ENCODE measurements around the gene SPG7.

The SPG7 gene

DNA sequence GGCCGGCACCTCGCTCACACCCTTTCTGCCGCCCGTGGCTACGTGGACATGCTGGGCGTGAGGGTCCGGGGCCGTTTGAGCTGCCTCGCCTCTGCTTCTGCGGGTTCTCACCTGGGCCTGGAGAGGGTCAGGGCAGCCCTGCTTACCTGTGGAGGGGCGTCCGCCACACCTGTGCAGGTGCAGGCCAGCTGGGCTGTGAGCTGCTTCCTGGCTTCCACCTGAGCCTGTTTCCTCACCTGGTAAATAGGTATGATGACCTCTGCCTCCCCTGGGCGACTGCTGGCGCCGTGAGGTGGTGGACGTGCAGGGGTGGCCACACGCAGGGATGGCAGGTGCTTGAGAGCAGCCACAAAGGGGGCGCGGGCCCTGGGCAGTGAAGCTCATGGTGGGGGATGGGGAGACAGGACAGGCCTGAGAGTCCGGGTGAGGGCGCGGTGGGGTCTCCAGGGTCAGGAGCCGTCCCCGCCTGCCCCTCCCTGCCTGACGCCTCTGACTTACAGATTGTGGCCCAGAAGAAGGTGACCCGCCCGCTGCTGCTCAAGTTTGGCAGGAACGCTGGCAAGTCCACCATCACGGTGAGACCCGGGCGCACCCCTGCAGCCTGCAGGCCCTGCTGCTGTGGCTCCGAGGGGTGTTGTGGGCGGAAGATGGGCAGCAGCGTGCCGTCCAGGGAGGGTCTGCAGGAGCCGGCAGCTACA is 75.1 kb downstream of the SPG7 start:
- Histone ChIP-seq H3K4me1 (ENCODE audit: insufficient read depth, low read length) (no peaks in the 10 kb centered on the region), H4K20me1 (ENCODE audit: insufficient read depth, low read length) (no peaks in the 10 kb centered on the region), H3K27me3 (ENCODE audit: insufficient read depth, low read length, poor library complexity) (no peaks in the 10 kb centered on the region), H3K36me3 (ENCODE audit: insufficient read depth, low read length) (peaks cover 29% of the 10 kb centered on the region), H3K79me2 (ENCODE audit: insufficient read depth, low read length) (no peaks in the 10 kb centered on the region), H3K9me3 (ENCODE audit: insufficient read depth, low read length, severe bottlenecking) (peaks cover 21% of the 10 kb centered on the region), H2AFZ (ENCODE audit: low read depth, low read length) (no peak overlapping the region), H3K4me2 (ENCODE audit: insufficient read depth, low read length) (no peak overlapping the region), H3K4me3 (ENCODE audit: low read depth in 1 of 2, low read length in 2 of 2) (no peak overlapping the region), H3K9ac (ENCODE audit: low read depth, low read length) (no peak overlapping the region), H3K27ac (ENCODE audit: low read length) (no peak overlapping the region)
- DNase-seq: no peak
- no peak for TF ChIP-seq EZH2 (IDR thresholded peaks at IDR 0.05; ENCODE audit: borderline replicate concordance, low read depth, low read length, severe bottlenecking)
- TF ChIP-seq, protein P1, sequence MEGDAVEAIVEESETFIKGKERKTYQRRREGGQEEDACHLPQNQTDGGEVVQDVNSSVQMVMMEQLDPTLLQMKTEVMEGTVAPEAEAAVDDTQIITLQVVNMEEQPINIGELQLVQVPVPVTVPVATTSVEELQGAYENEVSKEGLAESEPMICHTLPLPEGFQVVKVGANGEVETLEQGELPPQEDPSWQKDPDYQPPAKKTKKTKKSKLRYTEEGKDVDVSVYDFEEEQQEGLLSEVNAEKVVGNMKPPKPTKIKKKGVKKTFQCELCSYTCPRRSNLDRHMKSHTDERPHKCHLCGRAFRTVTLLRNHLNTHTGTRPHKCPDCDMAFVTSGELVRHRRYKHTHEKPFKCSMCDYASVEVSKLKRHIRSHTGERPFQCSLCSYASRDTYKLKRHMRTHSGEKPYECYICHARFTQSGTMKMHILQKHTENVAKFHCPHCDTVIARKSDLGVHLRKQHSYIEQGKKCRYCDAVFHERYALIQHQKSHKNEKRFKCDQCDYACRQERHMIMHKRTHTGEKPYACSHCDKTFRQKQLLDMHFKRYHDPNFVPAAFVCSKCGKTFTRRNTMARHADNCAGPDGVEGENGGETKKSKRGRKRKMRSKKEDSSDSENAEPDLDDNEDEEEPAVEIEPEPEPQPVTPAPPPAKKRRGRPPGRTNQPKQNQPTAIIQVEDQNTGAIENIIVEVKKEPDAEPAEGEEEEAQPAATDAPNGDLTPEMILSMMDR (IDR thresholded peaks at IDR 0.05; ENCODE audit: borderline replicate concordance, extremely low read depth, low read length, poor library complexity, severe bottlenecking): no peak
- no peak for ATAC-seq (ENCODE audit: insufficient read depth, low read depth)

DNA sequence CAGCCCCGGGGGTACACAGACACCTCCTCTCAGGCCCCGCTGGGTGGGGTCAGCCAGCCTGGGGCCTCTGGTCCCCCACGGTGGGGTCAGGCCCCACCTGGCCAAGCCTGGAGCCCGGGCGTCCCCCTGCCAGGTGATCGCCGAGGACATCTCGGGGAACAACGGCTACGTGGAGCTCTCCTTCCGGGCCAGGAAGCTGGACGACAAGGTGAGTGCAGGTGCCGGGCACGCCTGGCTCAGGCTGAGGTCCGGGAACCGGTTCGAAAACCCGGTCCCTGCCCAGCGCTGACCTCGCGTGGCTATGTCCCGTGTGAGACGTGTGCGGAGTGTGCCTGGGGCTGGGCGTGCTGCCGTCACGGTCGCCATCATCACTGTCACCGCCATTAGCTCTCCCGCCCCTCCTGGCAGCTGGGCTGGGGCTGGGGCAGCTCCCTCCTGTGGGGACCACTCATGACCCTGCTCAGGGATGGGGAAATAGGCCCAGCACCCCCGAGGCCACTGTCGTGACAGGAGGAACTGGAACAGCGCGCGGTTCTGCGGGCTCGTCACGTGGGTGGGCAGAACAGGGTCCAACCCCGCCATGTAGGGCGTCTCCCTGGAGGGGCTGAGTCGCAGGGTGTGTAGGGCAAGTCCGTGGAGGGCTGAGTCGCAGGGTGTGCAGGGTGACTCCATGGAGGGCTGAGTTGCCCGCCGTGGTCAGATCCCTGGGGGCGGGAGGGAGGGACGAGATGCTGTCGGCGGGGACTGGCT is 75.9 kb downstream of the SPG7 start:
- Histone ChIP-seq H3K27ac (ENCODE audit: low read length) (no peak overlapping the region), H3K79me2 (ENCODE audit: insufficient read depth, low read length) (no peaks in the 10 kb centered on the region), H2AFZ (ENCODE audit: low read depth, low read length) (no peak overlapping the region), H3K9me3 (ENCODE audit: insufficient read depth, low read length, severe bottlenecking) (peaks cover 26% of the 10 kb centered on the region), H4K20me1 (ENCODE audit: insufficient read depth, low read length) (no peaks in the 10 kb centered on the region), H3K9ac (ENCODE audit: low read depth, low read length) (no peak overlapping the region), H3K36me3 (ENCODE audit: insufficient read depth, low read length) (peaks cover 34% of the 10 kb centered on the region), H3K4me3 (ENCODE audit: low read depth in 1 of 2, low read length in 2 of 2) (no peak overlapping the region), H3K4me1 (ENCODE audit: insufficient read depth, low read length) (no peaks in the 10 kb centered on the region), H3K4me2 (ENCODE audit: insufficient read depth, low read length) (no peak overlapping the region), H3K27me3 (ENCODE audit: insufficient read depth, low read length, poor library complexity) (no peaks in the 10 kb centered on the region)
- TF ChIP-seq EZH2 (IDR thresholded peaks at IDR 0.05; ENCODE audit: borderline replicate concordance, low read depth, low read length, severe bottlenecking): no peak
- TF ChIP-seq, protein P1 (IDR thresholded peaks at IDR 0.05; ENCODE audit: borderline replicate concordance, extremely low read depth, low read length, poor library complexity, severe bottlenecking): no peak
- DNase-seq (no peak), ATAC-seq (ENCODE audit: insufficient read depth, low read depth) (no peak)

DNA sequence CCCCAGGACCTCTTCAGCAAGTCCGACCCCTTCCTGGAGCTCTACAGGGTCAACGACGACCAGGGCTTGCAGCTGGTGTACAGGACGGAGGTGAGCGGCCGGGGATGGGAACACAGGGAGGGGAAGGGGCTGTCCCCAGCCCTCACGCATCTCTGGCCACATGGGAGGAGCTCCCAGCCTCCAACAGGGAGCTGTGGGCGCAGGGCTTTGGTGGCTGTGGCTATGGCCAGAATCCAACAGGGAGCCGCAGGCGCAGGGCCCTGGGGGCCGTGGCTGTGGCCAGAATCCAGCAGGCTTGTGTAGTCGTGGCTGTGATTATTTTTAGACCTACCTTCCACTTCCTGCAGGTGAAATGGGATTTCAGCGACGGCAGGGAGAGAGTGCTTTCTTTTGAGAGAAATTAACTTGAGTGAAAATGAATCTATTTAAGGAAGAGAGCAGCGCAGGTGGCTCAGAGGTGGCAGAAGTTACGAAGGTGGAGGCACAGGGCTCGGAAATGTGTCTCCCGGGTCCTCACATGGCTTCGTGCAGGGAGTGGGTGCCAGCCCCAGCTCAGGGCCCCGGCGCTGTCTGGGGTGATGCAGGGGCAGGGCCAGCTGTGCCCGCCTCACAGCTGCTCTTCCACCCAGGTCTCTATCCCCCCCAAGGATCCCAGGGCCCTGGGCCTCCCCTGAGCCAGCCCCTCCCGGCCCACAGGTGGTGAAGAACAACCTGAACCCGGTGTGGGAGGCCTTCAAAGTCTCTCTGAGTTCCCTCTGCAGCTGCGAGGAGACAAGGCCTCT is 76.8 kb downstream of the SPG7 start:
- no peak for DNase-seq
- Histone ChIP-seq H3K36me3 (ENCODE audit: insufficient read depth, low read length) (peaks cover 34% of the 10 kb centered on the region), H3K9me3 (ENCODE audit: insufficient read depth, low read length, severe bottlenecking) (peaks cover 18% of the 10 kb centered on the region)

More for the DNA sequence above, 76.8 kb downstream of the SPG7 start:
- no peak overlapping the region for H3K4me2 ChIP-seq (ENCODE audit: insufficient read depth, low read length)
- H4K20me1 ChIP-seq (ENCODE audit: insufficient read depth, low read length): no peaks in the 10 kb centered on the region
- ATAC-seq (ENCODE audit: insufficient read depth, low read depth): 0 out of 3 replicates have a peak, but pooled peaks have one; percentile 18
- H3K9ac ChIP-seq (ENCODE audit: low read depth, low read length): no peak overlapping the region
- no peaks in the 10 kb centered on the region for H3K27me3 ChIP-seq (ENCODE audit: insufficient read depth, low read length, poor library complexity)
- no peak overlapping the region for H3K4me3 ChIP-seq (ENCODE audit: low read depth in 1 of 2, low read length in 2 of 2)
- no peaks in the 10 kb centered on the region for H3K79me2 ChIP-seq (ENCODE audit: insufficient read depth, low read length)
- H2AFZ ChIP-seq (ENCODE audit: low read depth, low read length): no peak overlapping the region
- TF ChIP-seq, protein P1 (IDR thresholded peaks at IDR 0.05; ENCODE audit: borderline replicate concordance, extremely low read depth, low read length, poor library complexity, severe bottlenecking): no peak
- no peak for TF ChIP-seq EZH2 (IDR thresholded peaks at IDR 0.05; ENCODE audit: borderline replicate concordance, low read depth, low read length, severe bottlenecking)
- H3K27ac ChIP-seq (ENCODE audit: low read length): no peak overlapping the region
- no peaks in the 10 kb centered on the region for H3K4me1 ChIP-seq (ENCODE audit: insufficient read depth, low read length)
